Endometrium (tissue), 2 donors: ENCODE results near the gene DOK7.

Experiments
- FAIRE-seq: peaks from 2 replicates; lab custom pipeline; 2012; peaks lifted over from hg19 to GRCh38; lab: Jason Lieb, UNC
- donor health status: control.
- donor health status: control.

Gene DOK7

GRCh38 chr4:3427706-3428446 is 35.2 kb upstream of the DOK7 start:
- no peak for FAIRE-seq

GRCh38 chr4:3429651-3430050 is 33.5 kb upstream of the DOK7 start:
- no peak for FAIRE-seq

- no peak for FAIRE-seq
Observed at GRCh38 chr4:3430524-3430923, 32.6 kb upstream of the DOK7 start.

GRCh38 chr4:3431446-3431993 is 31.6 kb upstream of the DOK7 start:
- FAIRE-seq, result no peak

- no peak for FAIRE-seq
Observed at GRCh38 chr4:3432381-3432790, 30.7 kb upstream of the DOK7 start.

- FAIRE-seq, result no peak
Observed at GRCh38 chr4:3433138-3433869, 29.8 kb upstream of the DOK7 start.

GRCh38 chr4:3434881-3435685 is 28.0 kb upstream of the DOK7 start:
- FAIRE-seq, result no peak

GRCh38 chr4:3435686-3435956 is 27.5 kb upstream of the DOK7 start:
- FAIRE-seq, result no peak

- FAIRE-seq, result no peak
Observed at GRCh38 chr4:3436048-3436797, 26.9 kb upstream of the DOK7 start.

GRCh38 chr4:3436798-3437581 is 26.1 kb upstream of the DOK7 start:
- FAIRE-seq, result no peak

- FAIRE-seq, result no peak
Observed at GRCh38 chr4:3437582-3437936, 25.5 kb upstream of the DOK7 start.

GRCh38 chr4:3437998-3438846 is 24.9 kb upstream of the DOK7 start:
- no peak for FAIRE-seq

- no peak for FAIRE-seq
Observed at GRCh38 chr4:3438847-3439180, 24.3 kb upstream of the DOK7 start.

- FAIRE-seq, result no peak
Observed at GRCh38 chr4:3439391-3439790, 23.7 kb upstream of the DOK7 start.

GRCh38 chr4:3440011-3440410 is 23.1 kb upstream of the DOK7 start:
- FAIRE-seq, result no peak

GRCh38 chr4:3440979-3441500 is 22.1 kb upstream of the DOK7 start:
- FAIRE-seq, result no peak

GRCh38 chr4:3441501-3442459 is 21.3 kb upstream of the DOK7 start, which contains the start of gene HGFAC:
Gene HGFAC, plus strand, starts transcription at chr4:3441968. Its CDS starts 34 bp downstream, at chr4:3442002.
- FAIRE-seq, result no peak

- no peak for FAIRE-seq
Observed at GRCh38 chr4:3442460-3442958, 20.6 kb upstream of the DOK7 start.
